Adipocyte (in vitro differentiated cells): ENCODE data around the gene RALGPS1.

Source experiments
- DNase-seq: peaks from one replicate; pipeline ENCODE4 v3.0.0-alpha.2; 2015; ENCODE audit warnings: low read depth
- H3K27me3 ChIP-seq: replicated peaks from 2 replicates; pipeline ENCODE4 v1.7.0; 2013; ENCODE audit warnings: mild to moderate bottlenecking, low read length, moderate library complexity; ENCODE audit not compliant: control insufficient read depth, insufficient read depth
- H3K36me3 ChIP-seq: 2 replicates; pipeline ENCODE4 v1.7.0; 2013; ENCODE audit warnings: low read length, mild to moderate bottlenecking, moderate library complexity; ENCODE audit not compliant: control insufficient read depth, insufficient read depth, severe bottlenecking
- H3K4me1 ChIP-seq: 2 replicates; pipeline ENCODE4 v1.7.0; 2013; ENCODE audit warnings: mild to moderate bottlenecking, low read length, moderate library complexity; ENCODE audit not compliant: control insufficient read depth, insufficient read depth
- H3K4me3 ChIP-seq: 2 replicates; pipeline ENCODE4 v1.7.0; 2013; ENCODE audit warnings: mild to moderate bottlenecking, low read length, moderate library complexity
- H3K9ac ChIP-seq: 2 replicates; pipeline ENCODE4 v1.7.0; 2013; ENCODE audit warnings: mild to moderate bottlenecking, low read length, moderate library complexity
- H3K9me3 ChIP-seq: 2 replicates; pipeline ENCODE4 v1.7.0; 2013; ENCODE audit warnings: mild to moderate bottlenecking, low read length, moderate library complexity; ENCODE audit not compliant: control insufficient read depth

Gene RALGPS1

GRCh38 chr9:127030814-127031740, 116.5 kb downstream of the RALGPS1 start:
- no peaks in the 10 kb centered on the region for H3K9me3 ChIP-seq
- H3K4me1 ChIP-seq = peaks cover 29% of the 10 kb centered on the region
- no peaks in the 10 kb centered on the region for H3K27me3 ChIP-seq
- H3K4me3 ChIP-seq = no peak overlapping the region
- no peak for DNase-seq
- no peak overlapping the region for H3K9ac ChIP-seq
- no peaks in the 10 kb centered on the region for H3K36me3 ChIP-seq

DNA sequence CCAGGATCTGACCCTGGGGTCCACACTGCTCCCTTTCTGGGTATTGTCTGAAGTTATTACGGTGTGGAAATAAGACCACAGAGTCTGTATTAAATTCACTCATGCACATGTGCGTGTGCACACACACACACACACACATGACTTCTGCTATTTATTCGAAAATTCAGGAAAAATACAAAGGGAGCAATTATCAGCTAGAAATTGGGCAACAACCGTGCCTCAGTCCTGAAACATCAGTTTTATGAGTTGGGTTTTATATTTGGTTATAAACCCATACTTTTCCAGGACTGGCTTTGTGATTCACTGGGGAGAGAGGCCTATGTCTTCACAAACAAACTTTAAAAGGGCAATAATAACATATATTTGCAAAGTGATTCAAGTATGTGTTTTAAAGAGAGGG, 117.7 kb downstream of the RALGPS1 start:
- no peak for DNase-seq
- Histone ChIP-seq H3K9ac (no peak overlapping the region), H3K4me3 (no peak overlapping the region), H3K9me3 (no peaks in the 10 kb centered on the region), H3K36me3 (no peaks in the 10 kb centered on the region), H3K27me3 (no peaks in the 10 kb centered on the region), H3K4me1 (peaks cover 38% of the 10 kb centered on the region)

DNA sequence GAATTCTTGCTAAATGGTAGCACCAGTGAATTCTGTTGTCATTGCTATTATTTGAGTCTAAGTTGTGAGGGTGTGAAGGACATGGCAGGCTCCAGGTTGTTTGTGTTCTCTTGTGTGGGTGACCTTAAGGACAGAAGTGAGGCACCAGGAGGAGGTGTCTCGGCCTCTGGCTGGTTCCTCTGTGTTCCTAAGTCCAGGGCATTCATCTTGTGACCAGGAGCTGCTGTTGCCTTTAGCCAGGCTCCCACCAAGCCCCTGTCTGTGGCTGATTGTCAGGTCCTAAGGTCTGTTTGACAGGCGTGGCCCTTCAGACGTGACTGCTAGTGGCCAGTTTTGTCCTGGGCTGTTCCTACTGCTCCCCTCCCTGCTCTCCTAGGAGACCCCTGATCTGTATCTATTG, 118.5 kb downstream of the RALGPS1 start:
- Histone ChIP-seq H3K36me3 (no peaks in the 10 kb centered on the region), H3K4me1 (peaks cover 34% of the 10 kb centered on the region), H3K9me3 (no peaks in the 10 kb centered on the region), H3K9ac (no peak overlapping the region), H3K27me3 (no peaks in the 10 kb centered on the region), H3K4me3 (no peak overlapping the region)
- no peak for DNase-seq

DNA sequence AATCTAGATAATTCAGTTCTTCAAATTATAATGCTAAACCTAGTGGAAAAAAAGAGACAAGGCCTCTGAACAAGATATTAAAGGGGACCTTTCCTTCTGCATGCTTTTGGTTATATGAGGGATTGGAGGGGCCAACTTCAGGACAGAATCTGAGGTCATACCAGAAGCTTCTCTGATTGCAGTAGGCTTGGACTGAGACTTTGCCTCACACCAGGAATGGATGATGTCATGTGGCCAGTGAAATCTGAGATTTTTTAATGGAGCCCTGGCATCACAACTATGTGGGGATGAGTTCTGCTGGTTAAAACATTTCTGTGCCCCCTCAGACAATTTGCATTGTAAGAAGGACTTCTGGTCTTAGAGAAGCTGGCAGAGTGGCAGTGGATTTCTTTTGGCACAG, 119.2 kb downstream of the RALGPS1 start:
- peak; percentile 62 for DNase-seq
- peaks cover 34% of the 10 kb centered on the region for H3K4me1 ChIP-seq
- no peaks in the 10 kb centered on the region for H3K9me3 ChIP-seq
- H3K27me3 ChIP-seq = no peaks in the 10 kb centered on the region
- no peak overlapping the region for H3K4me3 ChIP-seq
- no peaks in the 10 kb centered on the region for H3K36me3 ChIP-seq
- H3K9ac ChIP-seq = no peak overlapping the region

- Histone ChIP-seq H3K9me3 (no peaks in the 10 kb centered on the region), H3K4me3 (no peak overlapping the region), H3K9ac (peak overlapping the region; percentile 54), H3K4me1 (peaks cover 34% of the 10 kb centered on the region), H3K27me3 (no peaks in the 10 kb centered on the region), H3K36me3 (no peaks in the 10 kb centered on the region)
- no peak for DNase-seq
Observed at GRCh38 chr9:127034691-127035090, 120.1 kb downstream of the RALGPS1 start.

DNA sequence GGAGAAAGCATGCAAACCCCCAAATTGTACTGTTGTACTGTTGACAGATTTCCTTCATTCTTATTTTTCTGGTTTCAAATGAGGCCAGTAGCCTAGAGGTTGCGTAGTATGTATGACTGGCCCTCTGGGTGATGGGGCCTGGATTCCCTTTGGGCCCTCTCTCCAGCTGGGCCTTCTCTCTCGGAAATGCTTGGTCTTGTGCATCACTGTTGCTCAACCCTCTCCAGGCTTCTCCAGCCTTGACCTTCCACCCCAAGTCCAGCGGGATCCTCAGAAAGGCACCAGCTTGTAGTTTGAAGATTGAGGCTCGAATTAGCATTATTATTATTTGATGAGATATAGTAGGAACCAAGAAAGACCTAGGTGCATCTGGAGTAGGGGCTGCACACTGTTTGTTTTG, 120.8 kb downstream of the RALGPS1 start:
- Histone ChIP-seq H3K36me3 (no peaks in the 10 kb centered on the region), H3K27me3 (no peaks in the 10 kb centered on the region), H3K4me3 (no peak overlapping the region), H3K9ac (peak overlapping the region; percentile 54), H3K4me1 (peaks cover 34% of the 10 kb centered on the region), H3K9me3 (no peaks in the 10 kb centered on the region)
- DNase-seq = no peak

GRCh38 chr9:127035948-127036347, 121.4 kb downstream of the RALGPS1 start:
- H3K4me3 ChIP-seq = peak overlapping the region; percentile 27
- DNase-seq = peak; percentile 35
- H3K9ac ChIP-seq = peak overlapping the region; percentile 54
- H3K4me1 ChIP-seq = peaks cover 34% of the 10 kb centered on the region
- no peaks in the 10 kb centered on the region for H3K27me3 ChIP-seq
- no peaks in the 10 kb centered on the region for H3K36me3 ChIP-seq
- no peaks in the 10 kb centered on the region for H3K9me3 ChIP-seq

- H3K9me3 ChIP-seq = no peaks in the 10 kb centered on the region
- peak overlapping the region; percentile 27 for H3K4me3 ChIP-seq
- peaks cover 34% of the 10 kb centered on the region for H3K4me1 ChIP-seq
- no peak for DNase-seq
- no peaks in the 10 kb centered on the region for H3K36me3 ChIP-seq
- H3K9ac ChIP-seq = peak overlapping the region; percentile 48
- H3K27me3 ChIP-seq = no peaks in the 10 kb centered on the region
Observed at GRCh38 chr9:127036437-127036836, 121.9 kb downstream of the RALGPS1 start.

GRCh38 chr9:127038531-127038930, 123.9 kb downstream of the RALGPS1 start:
- Histone ChIP-seq H3K4me1 (peaks cover 34% of the 10 kb centered on the region), H3K4me3 (no peak overlapping the region), H3K36me3 (no peaks in the 10 kb centered on the region), H3K9ac (no peak overlapping the region), H3K9me3 (no peaks in the 10 kb centered on the region), H3K27me3 (no peaks in the 10 kb centered on the region)
- DNase-seq = no peak

- Histone ChIP-seq H3K36me3 (no peaks in the 10 kb centered on the region), H3K4me3 (no peak overlapping the region), H3K4me1 (peaks cover 24% of the 10 kb centered on the region), H3K9ac (no peak overlapping the region), H3K9me3 (no peaks in the 10 kb centered on the region), H3K27me3 (no peaks in the 10 kb centered on the region)
- DNase-seq = no peak
Observed at GRCh38 chr9:127039492-127039891, 124.9 kb downstream of the RALGPS1 start.

GRCh38 chr9:127045148-127045547, 130.6 kb downstream of the RALGPS1 start:
- Histone ChIP-seq H3K4me1 (peaks cover 11% of the 10 kb centered on the region), H3K4me3 (no peak overlapping the region), H3K9ac (no peak overlapping the region), H3K27me3 (no peaks in the 10 kb centered on the region), H3K9me3 (no peaks in the 10 kb centered on the region), H3K36me3 (no peaks in the 10 kb centered on the region)
- DNase-seq = no peak
